Activated CD4-positive, alpha-beta T cell treated with anti-CD3 and anti-CD28 coated beads, Interleukin-2, Interleukin-6, amounts not matched to agents 100 ng/mL and 50 ng/mL, durations not matched to agents 16 hours and 8 hours (primary cell): ENCODE data around the gene USP3.
A peak's percentile ranks its signal among the peaks of the same experiment; 100 is the strongest.
"Not testable (repeated sequence)": the region's sequence is repeated elsewhere in the genome, so short reads cannot be mapped to it uniquely, and the experiment has no call there.

Experiments
- DNase-seq: peaks from one replicate; pipeline ENCODE4 v3.0.0-alpha.2; 2020

The USP3 gene

DNA sequence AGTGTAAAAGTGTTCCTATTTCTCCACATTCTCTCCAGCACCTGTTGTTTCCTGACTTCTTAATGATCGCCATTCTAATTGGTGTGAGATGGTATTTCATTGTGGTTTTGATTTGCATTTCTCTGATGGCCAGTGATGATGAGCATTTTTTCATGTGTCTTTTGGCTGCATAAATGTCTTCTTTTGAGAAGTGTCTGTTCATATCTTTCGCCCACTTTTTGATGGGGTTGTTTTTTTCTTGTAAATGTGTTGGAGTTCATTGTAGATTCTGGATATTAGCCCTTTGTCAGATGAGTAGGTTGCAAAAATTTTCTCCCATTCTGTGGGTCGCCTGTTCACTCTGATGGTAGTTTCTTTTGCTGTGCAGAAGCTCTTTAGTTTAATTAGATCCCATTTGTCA is 113.2 kb downstream of the USP3 start:
- DNase-seq: not testable (repeated sequence)

GRCh38 chr15:63620760-63621159 is 116.4 kb downstream of the USP3 start:
- DNase-seq: not testable (repeated sequence)

DNA sequence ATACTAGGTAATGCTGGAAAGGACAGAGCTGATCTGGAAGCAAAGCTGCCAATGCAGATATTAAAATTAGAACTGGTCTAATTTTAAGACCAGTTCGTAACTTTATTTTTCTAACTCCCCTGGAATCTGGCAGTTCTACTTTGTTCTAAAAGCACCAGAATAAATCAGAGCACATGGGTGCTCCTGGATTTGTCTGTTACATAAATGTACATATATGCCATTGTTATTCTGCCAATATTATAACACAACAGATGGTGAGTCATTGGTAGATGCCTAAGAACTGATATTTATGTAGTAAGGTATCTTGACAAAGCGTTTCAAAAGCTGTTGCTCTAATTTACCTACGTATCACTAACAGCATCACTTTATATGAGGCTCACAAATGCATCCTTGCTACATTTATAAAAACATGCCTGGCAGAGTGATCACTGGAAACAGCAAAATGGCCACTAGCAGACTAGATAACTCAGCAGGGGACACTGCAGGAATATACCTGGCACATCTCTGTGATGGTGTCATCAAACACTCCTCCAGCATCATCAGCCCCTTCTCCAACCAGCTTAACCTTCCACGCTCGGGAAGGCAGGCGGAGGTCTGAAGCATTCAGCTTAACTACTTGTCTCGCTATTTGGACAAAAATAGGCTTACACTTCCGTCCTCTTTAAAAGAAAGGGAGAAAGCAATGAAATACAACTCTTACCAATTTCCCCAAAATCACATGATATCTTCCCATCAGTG is 119.0 kb downstream of the USP3 start:
- DNase-seq: no peak

DNA sequence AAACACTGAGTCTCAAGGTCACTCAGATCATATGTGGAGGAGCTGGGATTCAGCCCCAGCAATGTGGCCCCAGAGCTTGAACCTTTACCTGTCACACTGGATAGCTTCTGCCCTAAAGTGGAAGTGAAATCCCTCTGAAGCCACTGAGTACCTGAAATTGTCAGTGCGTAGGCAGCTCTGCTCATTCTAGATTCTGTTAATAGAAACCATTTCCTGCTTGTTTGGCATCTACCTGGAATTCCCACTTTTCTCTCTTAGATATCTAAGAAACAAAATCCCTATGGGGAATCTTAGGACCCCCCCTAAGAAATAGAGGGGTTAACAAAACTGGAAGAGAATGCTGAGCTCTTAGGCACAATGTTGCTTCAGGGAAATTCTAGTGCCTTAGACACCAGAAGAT is 122.6 kb downstream of the USP3 start:
- no peak for DNase-seq

- DNase-seq: no peak
These were observed 123.9 kb downstream of the USP3 start for GRCh38 chr15:63628123-63628822.

GRCh38 chr15:63630036-63630751 is 125.8 kb downstream of the USP3 start:
- no peak for DNase-seq

GRCh38 chr15:63633312-63633711 is 128.9 kb downstream of the USP3 start:
- DNase-seq: no peak

- no peak for DNase-seq
These were observed 129.8 kb downstream of the USP3 start for GRCh38 chr15:63634154-63634553.

- DNase-seq: no peak
These were observed 132.2 kb downstream of the USP3 start for GRCh38 chr15:63636518-63637061.

GRCh38 chr15:63638839-63639238 is 134.4 kb downstream of the USP3 start:
- peak; percentile 19 for DNase-seq

DNA sequence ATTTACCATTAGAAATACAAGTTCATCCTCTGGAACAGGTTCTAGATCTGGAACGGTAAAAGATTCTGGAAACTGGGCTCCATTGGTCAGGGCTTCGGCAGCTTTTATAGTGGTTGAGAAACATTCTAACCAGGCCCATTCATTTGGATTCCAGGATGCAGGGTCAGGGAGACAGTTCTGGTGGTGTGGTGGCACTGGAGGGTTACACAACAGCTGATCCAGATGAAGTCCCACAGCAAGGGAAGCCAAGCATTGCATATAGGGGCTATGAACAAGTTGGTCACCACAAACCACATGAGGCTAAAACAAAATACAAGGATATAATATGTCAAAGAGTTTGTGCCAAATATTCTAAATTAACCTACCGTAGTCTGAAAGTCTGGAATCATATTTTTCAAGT is 135.8 kb downstream of the USP3 start:
- DNase-seq: no peak
